SIG-M5 (cell line): ENCODE measurements around the gene SOD2.
A peak's percentile ranks its signal among the peaks of the same experiment; 100 is the strongest.
"Not testable (repeated sequence)": the region's sequence is repeated elsewhere in the genome, so short reads cannot be mapped to it uniquely, and the experiment has no call there.

Source experiments
- DNase-seq: peaks from one replicate; lab custom pipeline; 2025; lab: John Stamatoyannopoulos, UW

SOD2 gene

GRCh38 chr6:159682810-159683209 lies 10.2 kb downstream of the SOD2 start:
- DNase-seq, result no peak

GRCh38 chr6:159682295-159682694 lies 10.7 kb downstream of the SOD2 start:
- DNase-seq, result no peak

- DNase-seq, result no peak
These were observed 11.7 kb downstream of the SOD2 start for GRCh38 chr6:159681191-159681880.

- DNase-seq, result no peak
These were observed 12.9 kb downstream of the SOD2 start for GRCh38 chr6:159680104-159680503.

GRCh38 chr6:159679091-159680077 lies 13.7 kb downstream of the SOD2 start:
- DNase-seq, result no peak

GRCh38 chr6:159678574-159678973 lies 14.5 kb downstream of the SOD2 start:
- no peak for DNase-seq

- DNase-seq, result no peak
These were observed 15.4 kb downstream of the SOD2 start for GRCh38 chr6:159677506-159678165.

- DNase-seq, result no peak
These were observed 16.0 kb downstream of the SOD2 start for GRCh38 chr6:159676890-159677505.

GRCh38 chr6:159676236-159676635 lies 16.8 kb downstream of the SOD2 start:
- DNase-seq, result not testable (repeated sequence)

GRCh38 chr6:159665868-159666635 lies 27.0 kb downstream of the SOD2 start:
- no peak for DNase-seq

- DNase-seq, result not testable (repeated sequence)
These were observed 29.6 kb downstream of the SOD2 start for GRCh38 chr6:159663368-159663889.

GRCh38 chr6:159661977-159662376 lies 31.1 kb downstream of the SOD2 start:
- not testable (repeated sequence) for DNase-seq

GRCh38 chr6:159655409-159655988 lies 37.5 kb downstream of the SOD2 start:
- DNase-seq, result no peak

- DNase-seq, result peak; percentile 6
These were observed 38.5 kb downstream of the SOD2 start for GRCh38 chr6:159654483-159655098.

GRCh38 chr6:159650314-159650713 lies 42.7 kb downstream of the SOD2 start:
- DNase-seq, result no peak

GRCh38 chr6:159649441-159649840 lies 43.6 kb downstream of the SOD2 start:
- no peak for DNase-seq

- DNase-seq, result no peak
These were observed 46.3 kb downstream of the SOD2 start for GRCh38 chr6:159646733-159647132.

GRCh38 chr6:159646116-159646515 lies 46.9 kb downstream of the SOD2 start:
- no peak for DNase-seq

- no peak for DNase-seq
These were observed 47.4 kb downstream of the SOD2 start for GRCh38 chr6:159645640-159646039.
